HG02798 (cell line): Measurements from ENCODE around the gene WDFY3.
"Not testable (repeated sequence)": the region's sequence is repeated elsewhere in the genome, so short reads cannot be mapped to it uniquely, and the experiment has no call there.

Source experiments
- ATAC-seq: cut with Tn5 transposase; IDR thresholded peaks from one replicate; pipeline ENCODE4 v1.9.1; 2021; ENCODE audit warnings: mild to moderate bottlenecking; ENCODE audit not compliant: unreplicated experiment, poor library complexity

Gene WDFY3

DNA sequence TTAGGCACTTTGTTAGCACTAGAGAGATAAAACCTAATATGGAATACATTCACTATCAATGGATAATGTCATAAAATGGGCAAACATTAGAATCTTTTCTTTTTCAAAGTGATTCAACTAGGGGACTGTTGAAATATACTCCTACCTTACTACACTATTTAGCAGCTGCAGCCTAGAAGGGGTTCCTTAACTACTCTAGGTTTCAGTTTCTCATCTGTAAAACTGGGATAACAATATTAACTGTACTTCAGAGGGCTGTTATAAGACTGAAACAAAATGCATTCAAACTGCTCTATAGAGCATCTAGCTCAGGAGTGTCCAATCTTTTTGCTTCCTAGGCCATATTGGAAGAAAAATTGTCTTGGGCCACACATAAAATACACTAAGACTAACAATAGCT is 236.1 kb downstream of the WDFY3 start:
- ATAC-seq, result no peak

DNA sequence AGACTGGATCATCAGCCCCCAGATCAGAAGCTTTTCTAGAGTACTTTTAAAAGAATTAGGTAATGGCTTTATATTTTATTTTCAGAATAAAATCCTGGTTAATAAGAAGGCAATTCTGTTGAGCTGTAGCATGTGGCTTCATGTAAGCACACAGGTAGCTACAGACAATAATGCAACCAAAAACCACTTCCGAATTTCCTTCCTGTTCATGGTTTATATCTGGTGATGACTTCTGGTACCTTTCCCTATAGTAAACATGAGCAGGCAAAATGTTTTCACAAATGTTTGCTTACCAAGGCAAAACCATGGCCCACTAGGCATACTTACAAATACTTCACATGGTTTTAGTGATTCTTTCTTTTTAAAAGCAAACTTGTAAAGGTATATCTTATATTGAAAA is 239.0 kb downstream of the WDFY3 start:
- ATAC-seq, result no peak

DNA sequence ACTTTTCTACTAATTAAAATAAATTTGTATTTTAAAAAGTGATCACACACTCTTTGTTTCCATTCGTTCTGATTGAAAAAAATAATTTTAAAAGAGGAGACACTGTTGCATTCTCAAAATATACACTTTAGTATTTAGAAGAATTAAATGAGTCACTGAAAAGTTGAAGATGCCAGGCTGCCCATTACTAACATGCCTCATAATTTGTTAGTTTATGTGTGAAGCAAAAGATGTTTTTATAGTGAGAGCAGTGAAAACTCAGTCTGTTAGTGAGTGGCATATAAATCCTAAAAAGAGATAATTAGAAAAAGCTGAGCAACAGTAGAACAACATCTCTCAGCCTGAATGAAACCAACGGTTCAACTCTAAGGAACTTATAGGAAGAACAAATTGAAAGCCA is 240.1 kb downstream of the WDFY3 start:
- ATAC-seq, result no peak

DNA sequence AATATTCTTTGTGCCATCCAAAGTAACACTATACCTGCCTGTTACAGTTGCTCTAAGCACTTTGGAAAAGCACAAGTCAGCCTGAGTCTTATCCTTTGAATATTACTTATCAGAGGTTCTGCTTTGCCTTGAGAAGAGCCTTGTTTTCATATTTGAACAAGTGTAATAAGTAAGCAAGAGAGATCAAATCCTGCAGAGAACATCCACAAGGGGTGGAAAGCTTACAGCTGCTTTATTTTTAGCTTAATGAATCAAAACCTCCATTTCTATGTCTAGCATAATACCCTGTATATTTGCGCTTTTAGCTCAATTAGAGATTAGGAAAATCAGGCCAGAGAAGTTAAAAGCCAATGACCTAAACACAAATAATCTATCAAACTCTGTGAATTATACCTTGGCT is 243.8 kb downstream of the WDFY3 start:
- ATAC-seq, result no peak

DNA sequence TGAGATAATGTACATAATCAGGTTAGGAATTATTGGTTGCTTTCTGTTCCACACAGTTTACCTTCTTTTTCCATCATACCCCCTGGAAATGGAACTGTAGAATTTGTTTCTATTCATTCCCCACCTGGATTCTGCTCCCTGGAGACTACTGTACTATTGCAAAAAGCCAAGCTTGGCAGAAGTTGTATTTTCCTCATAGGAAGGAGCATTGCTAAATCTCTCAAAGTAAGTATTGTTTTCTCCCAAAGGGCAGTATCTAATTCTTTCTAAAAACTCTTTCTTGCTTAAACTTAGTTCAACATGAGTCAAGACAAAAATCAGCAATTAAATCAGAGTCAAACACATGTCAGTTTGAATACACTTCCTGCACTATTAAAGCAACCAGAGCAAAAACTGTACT is 247.4 kb downstream of the WDFY3 start:
- no peak for ATAC-seq

DNA sequence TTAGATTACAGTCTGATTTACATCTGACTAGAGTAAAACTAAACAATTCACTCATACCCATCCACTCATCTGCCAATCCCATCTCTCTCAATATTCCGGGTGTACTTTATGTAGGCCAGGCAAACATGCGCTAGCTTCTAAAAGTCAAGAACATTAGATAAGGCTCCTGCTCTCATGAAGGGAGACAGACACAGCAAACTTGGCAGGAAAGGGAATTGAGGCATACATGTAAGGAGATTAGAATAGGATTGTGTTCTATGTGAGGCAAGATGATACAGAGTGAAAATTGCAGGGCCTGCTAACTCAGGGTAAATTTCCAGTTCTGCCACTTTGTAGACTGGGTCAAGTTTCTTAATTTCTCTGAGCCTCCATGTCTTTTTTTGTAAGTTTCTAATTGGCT is 247.8 kb downstream of the WDFY3 start:
- no peak for ATAC-seq

DNA sequence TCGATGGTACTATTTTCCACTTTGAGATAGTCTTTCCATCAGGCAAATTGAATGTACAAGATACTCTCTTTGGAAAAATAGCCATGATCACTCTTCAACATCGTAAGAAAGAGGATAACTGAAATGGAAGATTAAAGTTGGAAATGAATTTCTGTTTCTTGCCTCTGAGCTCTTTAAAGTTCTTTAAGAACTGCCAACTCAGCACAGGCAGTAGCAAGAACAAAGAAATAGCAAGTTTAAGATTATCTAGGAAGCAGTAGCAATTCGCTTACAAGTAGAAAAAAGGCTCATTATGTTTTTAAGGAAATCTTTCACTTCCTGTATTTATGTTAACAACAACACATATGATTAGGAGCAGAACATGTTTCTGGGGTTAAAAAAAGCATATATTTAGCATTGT is 255.9 kb downstream of the WDFY3 start:
- no peak for ATAC-seq

DNA sequence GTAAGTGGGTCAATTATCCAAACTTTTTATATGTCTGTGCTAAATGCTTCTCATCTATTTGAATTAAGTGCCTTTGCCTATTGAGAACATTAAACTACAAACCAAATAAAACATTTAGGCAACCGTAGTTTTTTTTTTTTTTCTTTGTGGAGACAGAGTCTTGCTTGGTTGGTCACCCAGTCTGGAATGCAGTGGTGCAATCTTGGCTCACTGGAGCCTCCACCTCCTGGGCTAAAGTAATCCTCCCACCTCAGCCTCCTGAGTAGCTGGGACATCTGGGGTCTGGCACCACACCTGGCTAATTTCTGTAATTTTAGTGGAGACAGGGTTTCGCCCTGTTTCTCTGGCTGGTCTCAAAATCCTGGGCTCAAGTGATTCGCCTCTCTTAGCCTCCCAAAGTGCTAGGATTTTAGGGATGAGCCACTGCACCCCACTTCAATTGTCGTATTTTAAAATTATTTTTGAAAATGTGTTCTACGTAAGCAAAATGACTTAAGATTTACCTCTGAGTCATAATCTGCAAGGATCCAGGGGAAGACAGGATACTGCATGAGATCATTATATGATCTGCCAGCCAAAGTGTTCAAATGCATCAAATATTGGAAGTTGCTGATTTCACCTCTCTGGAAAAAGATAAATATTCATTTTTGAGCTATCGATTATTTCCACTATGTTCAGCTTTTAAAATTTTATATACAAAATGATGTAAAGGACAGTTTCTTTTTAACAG is 257.9 kb downstream of the WDFY3 start:
- no peak for ATAC-seq

DNA sequence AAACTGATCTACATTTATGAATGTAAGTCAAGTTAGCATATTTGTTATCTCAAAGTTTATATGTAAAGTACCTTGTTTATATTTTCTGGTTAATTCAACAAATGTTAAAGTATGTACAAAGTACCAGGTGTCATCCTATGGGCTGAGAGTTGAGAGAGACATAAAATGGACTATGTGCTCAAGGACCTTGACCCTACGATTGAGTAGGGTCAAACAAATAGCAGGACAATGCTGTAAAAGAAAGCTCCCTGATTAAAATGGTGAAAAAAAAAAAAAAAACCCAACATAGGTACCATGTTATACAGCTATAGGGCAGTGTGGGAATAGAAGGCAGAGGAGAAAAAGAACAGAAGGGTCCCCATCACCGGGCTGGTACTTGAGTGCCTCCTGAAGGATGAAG is 260.2 kb downstream of the WDFY3 start:
- ATAC-seq, result no peak

DNA sequence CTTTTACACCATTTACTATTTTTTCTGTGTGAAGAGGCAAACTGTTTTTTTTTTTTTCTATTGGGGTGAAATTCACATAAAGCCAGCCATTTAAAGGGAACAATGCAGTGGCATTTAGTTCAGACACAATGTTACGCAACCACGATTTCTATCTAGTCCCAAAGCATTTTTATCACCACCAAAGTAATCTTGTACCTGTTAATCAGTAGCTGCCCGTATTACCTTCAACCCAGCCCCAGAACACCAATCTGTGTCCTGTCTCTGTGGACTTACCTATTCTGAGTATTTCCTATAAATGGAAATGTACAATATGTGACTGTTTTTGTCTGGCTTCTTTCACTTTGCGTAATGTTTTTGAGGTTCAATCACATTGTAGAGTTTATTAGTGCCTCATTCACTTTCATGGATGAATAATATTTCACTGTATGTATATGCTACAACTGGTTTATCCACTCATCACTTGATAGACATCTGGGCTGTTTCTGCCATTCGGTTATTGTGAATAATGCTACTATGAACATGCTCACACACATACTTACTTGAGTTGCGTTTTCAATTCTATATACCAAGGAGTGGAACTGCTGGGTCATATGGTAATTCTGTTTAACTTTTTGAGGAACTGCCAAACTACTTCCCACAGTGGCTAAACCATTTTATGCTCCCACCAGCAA is 267.4 kb downstream of the WDFY3 start:
- ATAC-seq, result no peak

DNA sequence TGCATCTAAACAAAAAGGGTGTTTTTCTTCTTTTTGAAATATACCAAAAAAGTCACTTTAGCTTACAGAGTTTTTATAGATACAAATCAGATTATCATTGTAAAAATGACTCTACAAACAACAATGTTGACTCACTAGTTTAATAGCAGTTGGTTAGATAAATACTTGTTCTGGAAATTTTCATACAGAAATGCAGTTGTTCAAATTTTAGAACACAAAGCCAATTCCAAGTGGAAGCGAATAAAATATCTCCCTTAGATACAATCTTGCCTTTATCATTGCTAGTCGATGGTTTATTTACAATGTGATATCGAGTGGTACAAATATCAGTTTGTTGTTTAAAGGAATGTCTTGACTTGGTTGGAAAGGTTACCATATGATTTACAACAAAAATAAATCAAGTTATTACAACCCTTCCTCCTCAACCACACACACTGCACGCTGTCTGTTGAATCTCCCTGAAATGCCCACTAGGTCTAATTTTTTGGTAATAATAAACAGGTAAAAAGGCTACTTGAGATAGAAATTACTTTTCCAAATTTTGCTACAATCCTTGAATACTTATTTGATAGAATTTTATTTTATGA is 268.8 kb downstream of the WDFY3 start:
- ATAC-seq, result no peak

DNA sequence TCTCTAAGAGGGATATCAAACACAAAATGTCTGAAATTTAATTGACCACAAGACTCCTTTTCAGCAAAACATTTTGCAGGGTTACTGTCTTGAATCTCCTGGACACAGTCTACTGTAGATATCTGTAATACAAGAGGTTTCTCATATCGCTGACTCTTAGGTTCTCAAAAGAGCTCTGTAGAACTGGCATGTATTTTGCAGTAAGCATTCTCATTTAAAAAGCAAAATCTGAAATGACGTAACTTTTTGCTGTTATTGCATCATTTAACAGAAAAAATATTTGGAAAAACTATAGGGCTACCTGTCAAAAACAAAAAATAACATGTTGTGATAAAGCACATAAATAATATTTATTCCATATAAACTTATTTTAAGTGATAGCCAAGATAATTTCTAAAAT is 269.3 kb downstream of the WDFY3 start:
- ATAC-seq, result no peak

DNA sequence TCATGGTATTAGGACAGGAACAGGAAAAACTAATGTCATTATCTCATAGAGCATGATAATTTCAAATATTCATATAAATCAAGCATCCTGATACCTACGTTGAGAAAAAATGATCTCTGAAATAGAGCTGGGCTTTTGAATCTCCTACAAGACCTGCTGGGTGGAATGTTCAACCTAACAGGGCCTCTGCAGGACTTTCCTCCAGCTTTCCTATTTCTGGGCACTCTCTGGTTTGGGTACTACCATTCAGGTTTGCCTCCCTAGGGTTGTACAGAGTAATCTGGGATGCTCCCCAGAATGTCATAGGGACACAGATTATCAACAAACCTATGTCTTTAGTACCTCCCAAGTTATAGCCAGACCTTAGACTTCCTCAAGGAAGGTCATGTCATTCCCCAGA is 274.7 kb downstream of the WDFY3 start:
- no peak for ATAC-seq

DNA sequence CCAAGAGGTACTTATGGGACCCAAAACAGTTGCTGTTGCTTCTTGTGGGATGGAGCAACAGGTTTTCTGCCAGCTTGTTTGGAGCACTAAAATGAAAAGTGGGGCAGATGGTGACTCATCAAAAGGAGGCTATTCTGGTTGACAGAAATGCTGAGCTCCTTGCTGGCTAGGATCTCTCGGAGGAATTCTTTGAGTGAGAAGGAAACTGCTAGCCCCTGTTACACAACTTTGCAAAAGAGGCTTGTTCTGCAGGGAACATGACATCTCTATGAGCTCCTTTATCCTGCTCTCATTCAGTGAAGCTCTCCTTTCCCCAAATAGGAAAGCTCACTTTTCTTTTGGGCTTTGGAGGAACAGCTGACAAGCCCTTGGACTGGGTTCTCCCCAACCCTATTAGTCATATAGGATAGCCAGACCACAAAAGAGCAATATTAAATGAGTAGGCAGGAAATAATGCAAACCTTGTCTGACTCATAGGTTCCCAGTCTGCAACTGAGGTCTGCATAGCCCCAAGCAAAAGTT is 275.3 kb downstream of the WDFY3 start:
- no peak for ATAC-seq

DNA sequence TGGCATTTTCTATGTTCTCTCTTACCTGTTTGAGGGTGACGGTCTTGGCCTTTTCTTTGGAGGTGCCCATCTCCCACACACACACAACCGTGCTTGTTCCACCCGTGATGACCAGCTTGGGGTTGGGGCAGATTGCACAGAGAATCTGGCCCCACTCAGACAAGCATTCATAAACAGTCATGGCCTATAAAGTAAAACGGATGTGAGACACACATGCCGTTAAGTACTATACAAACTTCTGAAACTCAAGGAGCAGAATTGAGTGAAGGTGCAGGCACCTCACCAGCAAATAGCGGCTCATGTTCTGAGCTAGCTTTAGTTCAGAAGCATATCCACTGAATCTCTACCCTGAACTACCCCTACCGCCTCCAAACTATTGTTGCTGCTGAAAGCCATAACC is 276.0 kb downstream of the WDFY3 start:
- ATAC-seq, result no peak

DNA sequence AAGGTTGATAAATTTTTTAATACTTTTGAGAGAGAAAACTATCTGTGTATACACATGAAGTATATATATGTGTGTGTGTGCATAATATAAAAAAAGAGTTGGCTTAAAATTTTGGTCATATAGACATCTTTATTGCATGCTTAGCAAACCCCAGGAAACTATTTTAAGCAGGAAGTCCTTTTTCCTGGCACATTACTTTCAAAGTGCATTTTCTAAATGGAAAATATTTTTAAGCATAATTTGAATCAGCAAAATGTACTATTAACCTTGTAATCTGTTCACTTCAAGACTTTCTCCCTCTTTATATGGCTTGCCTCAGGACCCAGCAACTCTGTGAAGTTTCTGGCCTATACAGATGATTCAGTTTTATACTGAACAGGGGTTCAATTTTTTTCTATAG is 277.3 kb downstream of the WDFY3 start:
- ATAC-seq, result no peak

DNA sequence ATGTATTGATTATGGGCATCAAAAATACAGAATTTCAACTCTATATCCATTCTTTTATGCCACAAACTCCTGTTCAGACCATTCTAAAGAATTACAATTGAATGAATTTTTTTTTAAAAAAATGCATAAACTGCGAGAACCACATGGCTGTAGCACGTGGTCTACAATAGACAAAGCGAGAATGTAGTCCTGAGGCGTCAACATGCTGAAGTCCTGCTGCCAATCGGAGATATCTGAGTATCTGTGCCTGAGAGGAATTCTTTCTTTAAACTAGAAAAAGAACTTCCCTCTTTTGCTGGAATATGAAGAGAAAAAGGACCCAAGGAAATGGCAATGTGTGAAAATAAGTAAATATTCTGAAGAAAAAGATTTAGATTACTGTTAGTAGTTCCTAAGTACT is 277.9 kb downstream of the WDFY3 start:
- no peak for ATAC-seq

DNA sequence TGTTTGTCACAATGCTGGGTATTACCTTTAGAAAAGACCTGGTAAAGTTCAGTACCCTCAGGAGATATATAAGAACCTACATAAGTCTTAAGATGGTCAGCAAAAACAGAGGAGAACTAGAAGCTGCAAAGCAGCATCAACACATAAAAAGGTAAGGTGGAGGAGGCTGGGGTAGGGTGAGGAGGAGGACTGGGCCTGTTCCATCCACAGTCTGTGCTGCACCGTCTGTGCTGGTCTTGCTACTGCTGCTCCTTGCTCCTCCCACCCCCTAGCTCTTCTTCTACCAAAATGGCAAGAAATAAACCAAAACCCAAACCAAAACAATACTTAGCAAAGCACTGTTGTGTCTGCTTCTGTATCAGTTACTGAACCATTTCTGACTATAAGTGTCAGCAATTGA is 281.4 kb downstream of the WDFY3 start:
- no peak for ATAC-seq

DNA sequence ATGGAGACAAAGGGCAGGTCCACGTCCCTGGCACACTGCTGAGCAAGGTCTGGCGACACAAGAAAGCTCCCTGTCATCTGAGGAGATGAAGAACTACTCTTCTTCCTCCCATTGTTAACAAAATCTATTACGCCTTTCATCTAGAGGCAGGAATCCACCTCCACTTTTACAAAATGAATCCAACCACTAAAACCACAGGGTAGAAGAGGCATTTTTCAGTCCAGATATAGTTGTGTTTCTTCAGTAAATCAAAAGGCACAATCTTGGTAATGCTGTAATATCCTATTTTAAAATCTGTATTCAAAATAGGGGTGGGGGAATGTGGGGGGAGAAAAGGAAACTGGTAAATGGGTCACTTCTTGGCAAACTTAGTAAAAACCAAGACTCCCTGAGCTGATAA is 282.1 kb downstream of the WDFY3 start:
- ATAC-seq, result no peak

DNA sequence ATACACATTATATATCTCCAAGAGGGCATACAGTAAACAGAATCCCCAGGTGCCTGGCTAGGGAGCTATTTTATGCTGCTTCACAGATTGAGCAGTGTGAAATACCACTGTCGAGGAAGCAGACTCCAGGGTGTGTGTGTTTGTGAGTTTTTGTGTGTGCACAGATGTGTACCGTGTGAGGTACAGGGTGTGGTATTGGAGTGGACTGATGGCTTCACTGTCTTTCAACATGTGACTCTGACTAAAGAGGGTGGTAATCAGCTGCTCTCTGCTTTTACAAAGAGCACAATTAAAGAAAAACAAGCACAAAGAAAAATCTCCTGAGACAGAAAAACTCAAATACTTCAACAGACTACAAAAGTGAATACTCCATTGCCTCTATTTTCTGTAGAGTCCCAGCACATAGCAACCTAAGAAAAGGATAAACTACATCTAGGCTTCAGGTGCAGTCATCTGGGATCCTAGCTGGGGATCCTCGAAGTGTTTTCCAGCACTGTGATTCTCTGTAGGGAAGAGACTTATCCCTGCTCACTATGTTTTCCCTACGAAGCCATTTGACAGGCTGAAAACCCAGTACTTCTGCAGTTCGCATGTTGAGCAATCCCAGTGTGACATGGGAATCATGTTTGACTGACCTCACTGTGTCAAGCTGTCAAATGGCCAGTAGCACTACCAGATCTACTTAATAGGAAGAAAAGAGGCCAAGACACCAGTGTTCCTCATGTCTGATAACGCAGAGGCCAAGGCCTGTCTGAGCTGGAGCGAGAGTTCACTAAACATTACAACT is 283.2 kb downstream of the WDFY3 start:
- ATAC-seq, result no peak

DNA sequence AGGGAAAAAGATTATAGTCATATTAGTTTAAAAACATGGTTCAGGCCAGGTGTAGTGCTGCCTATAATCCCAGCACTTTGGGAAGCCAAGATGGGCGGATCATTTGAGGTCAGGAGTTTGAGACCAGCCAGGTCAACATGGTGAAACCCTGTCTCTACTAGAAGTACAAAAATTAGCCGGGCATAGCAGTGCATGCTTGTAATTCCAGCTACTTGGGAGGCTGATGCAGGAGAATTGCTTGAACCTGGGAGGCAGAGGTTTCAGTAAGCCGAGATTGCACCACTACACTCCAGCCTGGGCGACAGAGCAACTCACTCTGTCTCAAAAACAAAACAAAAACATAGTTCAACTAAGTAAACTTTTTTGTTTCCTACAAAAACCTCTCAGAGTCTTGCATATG is 283.8 kb downstream of the WDFY3 start:
- ATAC-seq, result not testable (repeated sequence)
